Osteocyte (in vitro differentiated cells): Measurements from ENCODE around the gene TBC1D9. TPM values are rescaled to one million over a fixed set of nuclear protein-coding genes. Genes with fewer than 3 reads are reported as not detected.

Experiments used
- DNase-seq: peaks from one replicate; pipeline ENCODE4 v3.0.0; 2021; ENCODE audit warnings: mixed read lengths; ENCODE audit not compliant: unreplicated experiment; ENCODE audit errors: extremely low spot score
- H3K27ac Mint-ChIP-seq: one replicate; pipeline ENCODE4 v1.8.0; 2021; ENCODE audit warnings: mild to moderate bottlenecking, mixed read lengths; ENCODE audit not compliant: unreplicated experiment
- H3K27me3 Mint-ChIP-seq: one replicate; pipeline ENCODE4 v1.8.0; 2021; ENCODE audit warnings: mixed read lengths; ENCODE audit not compliant: unreplicated experiment
- H3K36me3 Mint-ChIP-seq: one replicate; pipeline ENCODE4 v1.8.0; 2021; ENCODE audit warnings: mixed read lengths; ENCODE audit not compliant: unreplicated experiment
- H3K4me1 Mint-ChIP-seq: one replicate; pipeline ENCODE4 v1.8.0; 2021; ENCODE audit warnings: mixed read lengths; ENCODE audit not compliant: unreplicated experiment
- H3K4me3 Mint-ChIP-seq: one replicate; pipeline ENCODE4 v1.8.0; 2021; ENCODE audit warnings: mild to moderate bottlenecking, moderate library complexity, mixed read lengths; ENCODE audit not compliant: unreplicated experiment
- H3K9me3 Mint-ChIP-seq: one replicate; pipeline ENCODE4 v1.8.0; 2021; ENCODE audit warnings: mixed read lengths; ENCODE audit not compliant: unreplicated experiment
- CTCF ChIP-seq: fragments of 200-600 bp; sonication (generic); IDR thresholded peaks from 2 replicates; pipeline ENCODE4 v1.5.0; 2021; ENCODE audit warnings: antibody characterized with exemption, mild to moderate bottlenecking, moderate library complexity
- total RNA-seq: library from RNA; stranded (reverse); gene quantifications from 2 replicates; pipeline ENCODE4 v1.2.1, GENCODE V29; 2021

The TBC1D9 gene
- total RNA-seq, 1 donor from 2014 or later = 38.8 TPM

- no peaks in the 10 kb centered on the region for H3K27me3 Mint-ChIP-seq
- DNase-seq = no peak
- H3K4me1 Mint-ChIP-seq = peaks cover 33% of the 10 kb centered on the region
- no peaks in the 10 kb centered on the region for H3K9me3 Mint-ChIP-seq
- no peak for TF ChIP-seq CTCF
- no peak overlapping the region for H3K4me3 Mint-ChIP-seq
- no peak overlapping the region for H3K27ac Mint-ChIP-seq
- peaks cover 2% of the 10 kb centered on the region for H3K36me3 Mint-ChIP-seq
These were observed 20.3 kb downstream of the TBC1D9 start for GRCh38 chr4:140735779-140736391.

GRCh38 chr4:140735317-140735716 lies 20.9 kb downstream of the TBC1D9 start:
- peaks cover 27% of the 10 kb centered on the region for H3K4me1 Mint-ChIP-seq
- no peaks in the 10 kb centered on the region for H3K9me3 Mint-ChIP-seq
- no peak for TF ChIP-seq CTCF
- H3K4me3 Mint-ChIP-seq = no peak overlapping the region
- no peak for DNase-seq
- no peak overlapping the region for H3K27ac Mint-ChIP-seq
- no peaks in the 10 kb centered on the region for H3K27me3 Mint-ChIP-seq
- peaks cover 2% of the 10 kb centered on the region for H3K36me3 Mint-ChIP-seq

GRCh38 chr4:140732780-140733179 lies 23.4 kb downstream of the TBC1D9 start:
- Mint-ChIP-seq H3K4me3 (no peak overlapping the region), H3K27ac (no peak overlapping the region), H3K4me1 (peaks cover 41% of the 10 kb centered on the region), H3K36me3 (no peaks in the 10 kb centered on the region), H3K9me3 (no peaks in the 10 kb centered on the region), H3K27me3 (no peaks in the 10 kb centered on the region)
- DNase-seq = no peak
- no peak for TF ChIP-seq CTCF

- Mint-ChIP-seq H3K36me3 (no peaks in the 10 kb centered on the region), H3K4me3 (no peak overlapping the region), H3K27ac (no peak overlapping the region), H3K4me1 (peaks cover 53% of the 10 kb centered on the region), H3K9me3 (no peaks in the 10 kb centered on the region), H3K27me3 (no peaks in the 10 kb centered on the region)
- no peak for DNase-seq
- no peak for TF ChIP-seq CTCF
These were observed 26.7 kb downstream of the TBC1D9 start for GRCh38 chr4:140729344-140730049.

- Mint-ChIP-seq H3K27ac (peak overlapping the region; percentile 82), H3K27me3 (no peaks in the 10 kb centered on the region), H3K36me3 (no peaks in the 10 kb centered on the region), H3K4me1 (peaks cover 54% of the 10 kb centered on the region), H3K4me3 (no peak overlapping the region), H3K9me3 (no peaks in the 10 kb centered on the region)
- no peak for DNase-seq
- TF ChIP-seq CTCF = no peak
These were observed 29.2 kb downstream of the TBC1D9 start for GRCh38 chr4:140726776-140727500.
